Left renal cortex interstitium (tissue), 4 donors: ENCODE measurements around the gene NDUFA13. TPM values are rescaled to one million over a fixed set of nuclear protein-coding genes. Genes with fewer than 3 reads are reported as not detected.
A peak's percentile ranks its signal among the peaks of the same experiment; 100 is the strongest.
"Not testable (repeated sequence)": the region's sequence is repeated elsewhere in the genome, so short reads cannot be mapped to it uniquely, and the experiment has no call there.

ENCODE experiments used
- DNase-seq, 4 donors: peaks; one replicate each; pipeline ENCODE4 v3.0.0-alpha.2; 2013; ENCODE audit warnings: low read depth in 4 of 4, low spot score in 2 of 4, missing footprints in 1 of 4
- polyA plus RNA-seq, 4 donors: library from polyadenylated mRNA; unstranded; fragments of 120-200 nt; gene quantifications; one replicate each; pipeline ENCODE4 v1.2.1, GENCODE V29; 2013; ENCODE audit not compliant: insufficient read length in 4 of 4

The NDUFA13 gene
- polyA plus RNA-seq = 100 to 1,000 TPM; 261 to 386 (median 304) TPM

DNA sequence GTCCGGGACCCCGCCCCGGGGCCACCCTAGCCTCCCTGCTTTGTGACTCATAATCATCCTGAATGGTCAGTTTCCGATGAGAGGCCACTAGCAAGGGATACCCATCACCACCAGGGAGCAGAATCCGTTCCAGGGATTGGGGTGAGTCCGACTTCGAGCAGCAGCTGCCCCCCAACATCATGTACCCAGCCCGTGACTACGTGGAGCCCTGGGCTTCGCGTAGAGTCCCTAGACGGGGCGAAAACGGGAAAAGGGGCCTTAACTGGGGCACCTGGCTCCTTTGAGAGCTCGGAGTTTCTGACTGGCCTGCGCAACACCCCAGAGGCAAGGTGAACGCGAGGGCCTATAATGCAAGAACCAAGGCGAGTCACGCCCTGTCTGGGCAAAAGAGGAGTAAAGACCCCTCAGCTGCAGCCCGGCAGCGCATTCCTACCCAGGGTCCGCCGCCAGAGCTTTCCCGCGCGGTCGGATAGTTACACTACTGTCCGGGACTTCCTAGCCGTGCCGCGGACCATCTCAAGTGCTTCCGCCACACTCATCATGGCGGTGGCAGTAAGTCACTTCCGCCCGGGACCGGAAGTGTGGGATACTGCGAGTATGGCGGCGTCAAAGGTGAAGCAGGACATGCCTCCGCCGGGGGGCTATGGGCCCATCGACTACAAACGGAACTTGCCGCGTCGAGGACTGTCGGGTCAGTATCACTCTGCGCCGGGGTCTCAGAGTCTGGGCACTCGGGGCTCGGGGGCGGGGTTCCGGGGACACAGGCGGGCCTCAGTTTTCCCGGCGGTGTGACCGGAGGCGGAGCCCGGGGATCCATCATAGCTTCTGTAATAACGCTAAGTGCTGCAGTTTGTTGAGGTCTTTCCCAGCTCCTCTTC lies at the start of gene NDUFA13:
NDUFA13 (plus strand) TSS at position 584 of the 878 bp plus-strand sequence; CDS start at position 598, 14 bp downstream.
- DNase-seq = peak; percentile 89 to 94 (median 94)

DNA sequence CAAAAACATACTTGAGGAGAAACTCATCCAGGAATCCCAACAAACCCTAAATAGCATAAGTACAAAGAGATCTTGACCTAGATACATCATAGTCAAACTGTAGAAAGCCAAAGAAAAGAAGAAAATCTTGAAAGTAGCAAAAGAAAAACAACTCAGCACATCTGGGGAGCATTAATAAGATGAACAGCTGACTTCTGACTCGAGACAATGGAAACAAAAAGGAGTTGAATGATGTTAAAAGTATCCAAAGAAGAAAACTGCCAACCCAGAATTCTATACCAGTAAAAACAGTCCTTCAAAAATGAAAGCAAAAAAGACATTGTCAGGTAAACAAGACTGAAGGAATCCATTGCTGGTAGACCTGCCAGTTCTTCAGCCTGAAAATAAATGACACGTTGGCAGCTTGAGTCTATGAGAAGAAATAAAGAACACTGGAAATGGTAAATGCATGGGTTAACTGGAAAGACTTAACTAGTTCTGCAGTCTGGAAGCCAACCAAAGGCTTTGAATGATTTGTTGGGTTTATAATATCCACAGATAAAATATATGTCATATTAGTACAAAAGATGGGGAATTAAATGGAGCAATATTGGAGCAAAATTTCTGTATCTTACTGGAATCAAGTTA lies 47.5 kb upstream of the NDUFA13 start:
- DNase-seq = no peak

DNA sequence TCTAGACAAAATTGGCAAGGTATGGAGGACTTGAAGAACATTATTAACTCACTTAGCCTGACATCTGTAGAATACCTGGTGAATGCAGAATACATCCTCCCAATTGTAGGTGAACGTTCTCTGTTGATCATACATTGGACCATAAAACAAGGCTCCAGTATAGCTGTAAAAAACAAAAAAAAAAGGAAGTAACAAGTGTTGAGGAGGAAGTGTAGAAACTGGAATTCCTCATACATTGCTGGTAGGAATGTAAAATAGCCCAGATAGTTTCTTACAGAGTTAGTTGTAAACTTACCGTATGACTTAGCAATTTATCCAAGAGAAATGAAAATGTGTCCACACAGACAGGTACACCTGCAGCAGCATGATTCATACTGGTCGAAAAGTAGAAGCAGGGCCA lies 45.4 kb upstream of the NDUFA13 start:
- no peak for DNase-seq

DNA sequence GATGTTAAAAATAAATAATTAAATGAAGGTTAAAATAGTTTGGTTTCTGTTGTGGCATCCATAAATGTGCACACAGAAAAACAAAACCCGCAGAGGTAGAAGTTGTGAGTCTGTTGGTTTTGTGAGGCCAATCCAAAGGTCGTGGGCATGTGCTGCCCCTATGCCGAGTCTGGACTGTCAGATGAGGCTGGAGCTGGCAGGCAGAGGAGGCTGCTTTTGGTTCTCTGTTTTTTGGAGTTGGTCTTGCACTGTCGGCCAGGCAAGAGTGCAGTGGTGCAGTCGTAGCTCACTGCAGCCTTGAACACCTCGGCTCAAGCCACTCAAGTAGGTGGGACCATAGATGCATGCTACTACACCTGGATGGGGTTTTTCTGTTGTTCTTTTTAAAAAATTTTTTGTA lies 44.3 kb upstream of the NDUFA13 start:
- no peak for DNase-seq

DNA sequence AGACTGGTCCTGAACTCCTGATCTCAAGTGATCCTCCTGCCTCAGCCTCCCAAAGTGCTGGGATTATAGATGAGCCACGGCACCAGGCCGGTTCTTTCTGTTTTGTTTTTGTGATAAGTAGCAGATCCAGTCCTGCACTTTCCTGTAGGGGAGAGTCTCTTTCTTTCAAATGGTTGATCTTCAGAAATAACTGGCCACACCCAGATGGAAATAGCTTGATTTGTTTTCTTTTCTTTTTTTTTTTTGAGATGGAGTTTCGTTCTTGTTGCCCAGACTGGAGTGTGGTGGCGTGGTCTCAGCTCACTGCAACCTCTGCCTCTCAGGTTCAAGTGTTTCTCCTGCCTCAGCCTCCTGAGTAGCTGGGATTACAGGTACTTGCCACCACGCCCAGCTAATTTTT lies 43.9 kb upstream of the NDUFA13 start:
- not testable (repeated sequence) for DNase-seq

DNA sequence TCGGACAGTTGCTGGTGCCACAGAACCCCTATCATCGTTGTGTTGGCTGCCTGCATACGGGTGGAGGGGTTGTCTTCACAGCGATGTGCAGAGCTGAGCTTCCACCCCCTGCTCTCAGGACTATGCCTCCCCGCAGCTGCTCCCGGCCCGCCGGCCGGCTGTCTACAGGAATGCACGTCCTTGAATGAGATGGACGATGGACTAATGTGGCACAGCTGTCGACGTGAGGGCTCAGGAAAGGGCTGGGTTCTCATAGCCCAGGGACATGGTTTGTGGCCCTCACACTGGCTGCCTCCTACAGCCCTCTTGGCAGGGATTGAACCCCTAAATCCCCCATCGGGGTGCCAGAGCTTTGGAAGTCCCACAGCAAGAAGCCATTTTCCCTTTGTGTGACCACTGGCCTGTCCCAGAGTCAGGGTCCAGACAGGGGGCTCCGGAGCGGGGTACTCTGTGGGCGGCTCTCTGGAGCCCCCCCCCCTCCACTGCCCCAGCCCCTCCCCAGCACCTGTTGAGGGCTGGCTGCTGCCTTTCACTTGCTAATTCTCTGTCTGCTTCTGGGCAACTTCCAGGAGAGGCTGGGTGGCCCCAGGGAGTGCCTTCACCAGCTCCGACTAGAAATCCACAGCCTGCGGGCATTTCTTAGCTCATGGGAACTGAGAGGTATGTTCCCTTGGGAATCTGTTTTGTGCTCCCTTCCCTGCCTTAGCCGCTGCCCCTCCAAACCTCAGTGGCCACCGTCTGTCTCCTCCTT lies 40.8 kb upstream of the NDUFA13 start:
- no peak for DNase-seq

DNA sequence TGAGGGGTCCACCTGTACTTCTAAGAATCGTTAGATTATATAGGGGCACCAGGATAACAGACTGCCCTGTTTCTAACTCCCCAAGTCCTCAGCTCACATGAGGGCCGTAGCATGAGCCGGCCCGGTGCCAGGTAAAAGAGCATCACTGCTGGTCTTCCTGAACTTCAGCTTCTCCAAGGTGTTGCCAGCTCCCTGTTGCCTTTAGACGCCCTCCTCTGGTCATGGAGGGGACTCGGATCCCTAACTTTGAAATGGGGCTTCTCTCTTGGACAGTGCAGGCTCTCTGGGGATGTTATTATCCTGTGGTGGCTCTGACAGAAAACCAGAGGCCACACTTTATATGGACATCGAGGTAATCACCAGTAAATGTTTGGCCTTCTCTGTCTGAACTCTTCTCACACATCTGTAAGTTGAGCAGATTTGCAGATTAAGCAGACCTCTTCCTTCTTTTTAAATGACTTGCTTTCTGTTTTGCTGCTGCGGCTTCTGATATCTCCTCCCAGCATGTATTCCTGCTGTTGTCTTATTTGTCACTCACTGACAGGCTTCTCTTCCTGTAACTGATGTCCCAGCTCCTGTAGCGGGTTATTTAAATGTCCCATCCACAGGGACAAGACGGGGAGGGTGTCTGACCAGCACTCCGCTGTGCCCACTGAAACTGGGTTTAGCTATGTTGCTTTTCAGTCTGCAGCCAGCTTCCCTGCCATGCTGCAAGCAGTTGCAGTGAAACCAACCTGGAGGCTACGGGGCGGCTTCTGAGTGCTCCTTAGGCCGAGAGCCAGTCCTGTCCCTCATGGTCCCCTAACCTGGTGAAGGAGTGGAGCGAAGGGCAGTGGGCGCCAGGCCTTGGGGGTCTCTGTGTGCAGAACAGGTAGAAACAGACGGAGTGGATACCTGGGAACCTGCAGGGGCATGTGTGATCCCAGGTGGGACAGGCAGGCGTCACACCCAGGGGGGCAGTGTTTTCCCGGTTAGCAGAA lies 39.9 kb upstream of the NDUFA13 start:
- DNase-seq = no peak

DNA sequence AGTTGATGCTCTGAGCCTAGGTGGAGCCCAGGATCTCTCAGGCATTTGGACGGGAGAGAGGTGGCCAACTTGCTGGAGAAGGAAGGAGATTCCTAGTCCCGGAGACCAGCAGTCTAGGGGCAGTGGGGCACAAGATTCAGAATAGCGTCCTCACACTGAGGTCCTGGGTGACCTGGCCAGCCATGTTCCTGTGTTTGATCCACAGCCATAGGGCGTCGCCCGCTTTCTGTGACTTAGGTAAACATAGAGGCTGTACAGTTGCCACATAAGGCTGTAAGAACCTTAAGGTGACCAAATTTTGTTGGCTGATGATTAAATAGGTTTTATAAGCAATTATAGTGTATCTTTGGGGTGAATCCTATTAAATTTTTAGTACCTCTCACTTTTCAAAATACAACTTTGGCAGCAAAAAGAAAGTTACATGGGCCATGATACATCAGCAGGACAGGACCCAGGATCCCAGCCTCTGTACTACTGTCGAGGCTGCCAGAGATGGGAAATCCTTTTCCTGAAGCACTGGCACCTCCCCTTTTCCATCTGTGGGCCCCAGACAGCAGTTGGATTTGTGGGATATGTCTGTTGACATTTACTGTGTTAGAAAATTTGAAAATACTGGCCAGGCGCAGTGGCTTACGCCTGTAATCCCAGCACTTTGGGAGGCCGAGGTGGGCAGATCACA lies 38.2 kb upstream of the NDUFA13 start:
- DNase-seq = no peak

DNA sequence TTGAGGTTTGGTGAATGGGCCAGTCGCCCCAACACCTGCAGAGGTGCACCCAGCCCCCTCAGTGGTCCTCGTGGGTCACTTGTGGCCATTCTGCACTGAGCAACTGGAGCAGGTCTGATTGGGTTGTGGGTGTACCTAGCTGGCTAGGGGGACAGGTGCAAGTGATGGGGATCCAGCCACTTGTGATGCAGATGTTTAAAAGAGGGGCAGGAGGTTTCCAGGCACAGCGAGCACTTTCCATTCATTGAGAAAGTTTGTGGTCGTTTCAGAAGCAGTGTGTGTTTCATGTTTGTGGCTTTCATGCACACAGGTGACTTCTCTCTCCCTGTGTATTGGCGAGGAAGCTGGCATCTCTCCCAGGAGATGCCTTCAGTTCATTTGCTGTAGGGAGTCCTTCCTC lies 35.3 kb upstream of the NDUFA13 start:
- DNase-seq = no peak

DNA sequence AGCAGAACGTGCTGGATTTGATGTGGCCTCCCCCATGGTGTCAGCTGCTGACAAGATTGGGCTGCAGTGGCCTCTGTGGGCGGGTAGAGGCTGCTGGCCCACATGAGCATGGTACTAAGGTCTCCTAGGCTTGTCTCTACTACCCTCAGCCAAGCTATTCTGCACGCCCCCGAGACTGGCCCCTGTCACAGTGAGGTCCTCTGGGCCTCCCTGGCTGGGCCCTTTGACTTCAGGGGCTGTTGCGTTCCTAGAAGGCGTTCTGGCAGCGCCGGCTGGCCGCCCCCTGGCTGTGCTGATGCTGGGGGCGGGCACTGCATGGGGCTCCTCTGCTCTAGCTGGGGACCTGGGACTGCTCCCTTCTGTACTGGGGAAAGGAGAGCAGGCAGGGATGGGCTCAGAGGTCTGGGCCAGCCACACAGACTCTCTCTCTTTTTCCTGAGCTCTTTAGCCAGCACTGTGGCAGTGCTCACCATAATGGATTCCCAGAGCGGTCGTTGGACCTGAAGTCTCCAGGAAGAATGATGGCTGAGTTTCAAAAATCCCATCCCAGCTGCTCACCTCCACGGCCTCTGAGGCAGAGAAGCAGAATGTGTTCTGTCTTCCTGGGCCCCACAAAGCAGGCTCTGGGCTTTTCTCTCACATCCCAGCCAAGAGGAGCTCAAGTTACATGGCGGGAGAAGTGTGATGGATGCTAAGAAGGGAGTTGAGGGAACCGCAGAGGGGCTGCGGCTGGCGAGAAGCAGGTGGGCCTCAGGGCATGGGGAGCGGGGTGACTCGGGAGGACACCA lies 33.0 kb upstream of the NDUFA13 start:
- DNase-seq = no peak

DNA sequence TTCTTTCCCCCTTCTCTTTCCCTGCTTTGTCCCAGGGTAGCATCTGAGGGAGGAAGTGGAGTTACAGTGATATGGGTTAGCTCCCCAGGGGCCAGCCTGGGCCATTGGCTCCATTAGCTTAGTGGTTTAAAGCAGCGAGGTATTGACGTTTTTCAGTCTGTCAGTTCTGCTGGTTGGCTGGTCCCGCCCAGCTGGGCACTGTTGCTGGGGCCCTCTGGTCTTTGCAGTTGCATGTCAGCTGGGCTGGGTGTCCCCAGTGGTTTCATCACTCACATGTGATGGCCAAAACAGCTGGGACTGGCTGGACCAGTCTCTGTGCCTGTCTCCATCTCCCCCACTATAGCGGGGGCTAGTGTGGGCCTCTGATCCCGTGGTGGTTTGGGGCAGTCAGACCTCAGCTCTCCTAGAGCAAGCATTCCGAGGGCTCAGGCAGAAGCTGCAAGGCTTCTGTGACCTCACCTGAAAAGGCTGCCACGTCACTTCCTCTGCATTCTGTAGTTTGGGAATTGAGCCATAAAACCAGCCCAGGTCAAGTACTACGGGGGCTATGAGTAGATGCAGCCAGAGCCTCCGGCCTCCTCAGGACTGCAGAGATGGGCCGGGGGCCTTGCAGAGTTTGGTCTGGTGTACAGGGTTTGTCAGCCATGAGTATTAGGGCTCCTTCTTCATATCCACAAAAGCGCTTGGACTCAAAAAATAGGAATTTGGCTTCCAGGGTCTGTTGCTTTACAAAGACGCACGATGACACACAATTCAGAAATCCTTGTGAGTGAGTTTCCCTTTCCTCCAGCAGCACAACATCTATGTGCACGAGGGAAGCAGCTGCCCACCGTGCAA lies 30.6 kb upstream of the NDUFA13 start:
- DNase-seq = no peak

DNA sequence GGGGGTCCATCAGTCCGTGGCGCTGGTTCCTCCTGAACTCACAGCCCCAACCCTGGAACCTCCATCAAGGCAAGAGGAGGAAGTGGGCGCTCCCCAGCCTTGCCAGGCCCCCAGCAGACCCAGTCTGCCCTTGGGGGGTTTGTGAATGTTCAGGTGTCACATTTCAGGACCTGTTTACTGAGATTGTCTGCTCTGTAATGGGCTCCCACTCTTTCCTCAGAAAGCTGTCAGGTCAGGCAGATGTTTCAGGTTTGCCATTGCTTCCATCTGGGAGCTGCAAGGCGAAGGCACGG lies 30.1 kb upstream of the NDUFA13 start:
- DNase-seq = no peak

DNA sequence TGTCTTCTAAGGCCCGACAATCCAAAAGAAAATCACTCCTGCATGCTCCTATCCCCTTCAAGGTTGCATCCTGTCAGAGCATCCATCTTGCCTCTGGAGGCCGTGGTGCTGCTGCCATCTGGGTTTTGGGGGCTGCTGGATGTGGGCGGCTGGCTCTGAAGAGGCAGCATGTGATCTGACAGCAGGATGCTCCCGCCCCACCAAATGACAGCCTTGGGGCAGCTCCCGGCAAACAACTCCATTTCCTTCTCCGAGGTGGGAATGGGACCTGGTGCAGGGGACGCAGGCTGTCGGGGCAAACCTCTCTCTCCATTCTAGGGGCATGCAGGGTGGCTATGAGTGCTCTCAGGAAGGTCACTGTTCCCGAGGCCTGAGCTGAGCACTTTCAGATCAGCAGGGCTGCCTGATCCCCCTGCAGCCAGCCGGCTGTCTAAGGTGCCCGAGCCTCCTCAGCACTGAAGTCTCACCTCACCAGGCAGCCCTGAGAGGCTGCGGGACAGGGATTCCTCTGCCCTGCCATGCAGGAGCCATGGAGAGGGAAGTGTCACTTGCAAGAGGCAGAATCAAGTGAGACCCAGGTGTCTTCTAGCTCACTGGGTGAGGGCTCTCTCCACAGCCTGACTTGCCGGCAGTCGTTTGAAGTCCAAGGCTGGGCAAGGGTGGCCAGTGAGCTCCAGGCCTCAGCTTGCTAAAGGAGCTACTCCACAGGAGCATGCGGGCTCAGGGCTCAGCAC lies 29.5 kb upstream of the NDUFA13 start:
- no peak for DNase-seq

DNA sequence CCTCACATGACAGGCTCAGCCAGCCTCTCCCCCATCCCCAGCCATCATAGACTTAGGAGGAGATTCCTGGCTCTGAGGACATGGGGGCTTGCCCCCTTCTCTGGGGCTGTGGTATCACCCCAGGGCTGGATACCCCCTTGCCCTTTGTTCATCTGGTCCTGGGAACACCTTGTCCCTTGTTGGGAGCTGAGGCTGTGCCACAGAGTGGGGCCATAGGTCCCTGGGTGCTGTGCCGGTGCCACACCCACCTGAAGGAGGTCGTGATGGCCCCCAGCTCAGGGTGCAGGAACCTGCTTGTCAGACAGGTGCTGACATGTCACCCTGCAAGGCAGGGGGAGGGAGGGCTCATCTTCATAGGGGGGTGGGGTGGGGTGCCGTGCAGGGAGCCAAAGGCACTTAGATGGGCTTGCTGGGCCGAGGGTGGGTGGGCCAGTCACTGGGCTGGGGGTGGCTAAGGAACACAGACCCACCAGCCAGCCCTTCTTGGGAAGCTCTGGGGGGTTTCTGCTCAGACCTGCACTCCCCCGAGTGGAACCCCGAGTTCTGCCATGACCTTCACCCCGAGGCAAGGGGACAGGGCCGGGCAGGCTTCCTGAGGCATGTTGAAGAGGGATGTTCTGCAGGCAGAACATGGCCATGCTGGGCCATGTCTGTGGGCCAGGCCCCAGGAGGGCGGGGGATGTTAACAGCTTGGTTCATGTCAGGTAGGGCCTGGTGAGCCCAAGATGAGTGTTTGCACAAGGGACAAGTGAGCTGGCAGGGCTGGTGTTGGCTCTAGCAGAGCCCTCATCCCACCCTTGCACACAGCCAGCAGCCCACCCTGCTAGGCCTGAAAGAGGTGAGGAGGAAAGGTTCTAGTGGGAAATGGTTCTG lies 28.7 kb upstream of the NDUFA13 start:
- DNase-seq = no peak

DNA sequence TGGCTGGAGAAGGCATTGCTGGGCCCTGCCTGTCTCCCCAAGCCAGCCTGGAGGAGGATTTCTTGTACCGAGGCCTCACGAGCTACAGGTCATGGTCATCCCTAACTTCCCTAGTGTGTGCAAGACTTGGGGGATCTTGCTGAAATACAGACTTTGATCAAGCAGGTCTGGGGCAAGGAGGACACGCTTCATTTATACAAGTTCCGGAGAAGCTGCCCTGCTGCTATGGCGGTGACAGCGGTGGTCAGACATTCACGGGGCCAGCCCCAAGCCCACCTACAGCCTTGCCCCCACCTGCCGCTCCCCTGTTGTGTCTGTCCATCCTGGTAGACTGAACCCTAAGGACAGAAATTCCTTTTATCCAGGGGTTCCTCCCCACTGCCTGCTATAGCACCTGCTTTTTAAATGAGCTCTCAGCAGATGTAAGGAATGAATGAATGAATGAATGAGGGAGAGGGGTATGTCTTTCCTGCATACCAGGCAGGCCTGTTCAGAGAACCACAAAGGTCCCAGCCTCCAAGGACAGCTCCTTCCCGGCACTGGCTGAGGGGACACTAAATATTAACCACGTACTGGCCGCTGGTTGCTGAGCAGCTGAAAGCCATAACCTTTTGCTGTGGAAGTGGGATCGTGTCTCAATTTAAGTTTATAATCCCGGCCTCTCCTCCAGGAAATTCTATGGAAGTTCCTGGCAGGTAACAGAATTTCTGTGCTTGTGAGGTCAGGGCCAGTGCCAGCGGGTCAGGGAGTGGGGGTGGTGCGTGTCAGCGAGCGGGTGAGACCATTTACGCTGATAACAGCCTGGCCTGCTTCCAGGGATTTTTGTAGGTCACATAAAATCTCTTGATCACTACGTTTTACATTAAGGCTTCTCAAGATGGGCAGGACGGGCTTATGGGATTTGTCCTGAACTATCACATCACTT lies 27.8 kb upstream of the NDUFA13 start:
- DNase-seq = no peak
